B cell (primary cell): ENCODE results near the gene ATP4B. TPM values are rescaled to one million over a fixed set of nuclear protein-coding genes. Genes with fewer than 3 reads are reported as not detected.

Source experiments
- polyA plus RNA-seq: library from polyadenylated mRNA; depleted of rRNA; stranded (reverse); fragments of >200 nt; gene quantifications from 2 replicates; pipeline ENCODE4 v1.2.3, GENCODE V29; 2012
- total RNA-seq, 2 donors: library from RNA; stranded (reverse); fragments of 120-200 nt in 1 of 2; gene quantifications; 1 replicate in 1 of 2; 2 replicates in 1 of 2; pipeline versions ENCODE4 v1.2.3 to v1.2.4, GENCODE V29; 2013 to 2022

The ATP4B gene
- total and polyA plus RNA-seq, 2 donors (not counting 1 experiment from before 2014, with no cell fraction given): not detected

Other genes with a start within 250 kb of the ATP4B start
- gene ADPRHL1, start 204.7 kb downstream of the ATP4B start, total RNA-seq: 1.3 and 2.2 TPM in 2 replicates
- gene ADPRHL1, start 204.7 kb downstream of the ATP4B start, polyA plus RNA-seq: 0.28 and 0.43 TPM in 2 replicates
- 38.2 and 41.3 TPM in 2 replicates for gene DCUN1D2, start 167.5 kb downstream of the ATP4B start, total RNA-seq
- 15.3 and 16.4 TPM in 2 replicates for gene DCUN1D2, start 167.5 kb downstream of the ATP4B start, polyA plus RNA-seq
- 31.1 and 33.8 TPM in 2 replicates for gene TFDP1, start 73.4 kb downstream of the ATP4B start, total RNA-seq
- gene TFDP1, start 73.4 kb downstream of the ATP4B start, polyA plus RNA-seq: 19.1 and 22.2 TPM in 2 replicates
- gene GRK1, start 9.0 kb upstream of the ATP4B start, total RNA-seq: 0.15 TPM in 1 of 2 replicates, not detected in the other
- 0.03 TPM in 1 of 2 replicates, not detected in the other for gene GRK1, start 9.0 kb upstream of the ATP4B start, polyA plus RNA-seq
- gene TMEM255B, start 101.0 kb upstream of the ATP4B start, total RNA-seq: 5.9 and 8.2 TPM in 2 replicates
- 0.63 and 2.1 TPM in 2 replicates for gene TMEM255B, start 101.0 kb upstream of the ATP4B start, polyA plus RNA-seq
- 0.25 and 0.66 TPM in 2 replicates for gene GAS6, start 205.9 kb upstream of the ATP4B start, total RNA-seq
- gene GAS6, start 205.9 kb upstream of the ATP4B start, polyA plus RNA-seq: 0.78 and 1.2 TPM in 2 replicates